NCI-H128 (cell line): ENCODE results near the gene PLAC8.
"Not testable (repeated sequence)": the region's sequence is repeated elsewhere in the genome, so short reads cannot be mapped to it uniquely, and the experiment has no call there.

Experiments
- DNase-seq: peaks from one replicate; lab custom pipeline; 2025; ENCODE audit not compliant: unreplicated experiment; lab: John Stamatoyannopoulos, UW

Gene PLAC8, protein sequence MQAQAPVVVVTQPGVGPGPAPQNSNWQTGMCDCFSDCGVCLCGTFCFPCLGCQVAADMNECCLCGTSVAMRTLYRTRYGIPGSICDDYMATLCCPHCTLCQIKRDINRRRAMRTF

DNA sequence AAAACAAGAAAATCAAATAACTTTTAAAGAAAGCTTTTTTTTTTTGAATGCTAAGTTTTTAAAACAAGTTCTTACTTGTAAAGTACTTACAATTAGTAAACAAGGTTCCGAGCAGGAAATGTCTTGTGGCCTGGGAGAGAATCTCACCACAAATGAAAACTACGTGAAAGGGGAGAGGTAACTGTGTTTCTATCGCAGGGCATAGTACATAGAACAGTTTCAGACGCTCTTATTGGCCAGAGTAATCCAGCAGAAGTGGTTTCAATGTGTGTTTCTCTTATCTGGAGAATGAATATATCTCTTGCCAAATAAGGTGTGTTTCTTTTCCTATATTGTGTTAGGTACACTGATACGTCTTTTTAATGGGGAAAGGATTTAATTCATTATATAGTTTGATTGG lies at the start of gene PLAC8:
TSS of gene PLAC8 (minus strand) at position 154 of the 400 bp plus-strand sequence. CDS start 6,808 bp downstream, outside the sequence.
- DNase-seq, result no peak

DNA sequence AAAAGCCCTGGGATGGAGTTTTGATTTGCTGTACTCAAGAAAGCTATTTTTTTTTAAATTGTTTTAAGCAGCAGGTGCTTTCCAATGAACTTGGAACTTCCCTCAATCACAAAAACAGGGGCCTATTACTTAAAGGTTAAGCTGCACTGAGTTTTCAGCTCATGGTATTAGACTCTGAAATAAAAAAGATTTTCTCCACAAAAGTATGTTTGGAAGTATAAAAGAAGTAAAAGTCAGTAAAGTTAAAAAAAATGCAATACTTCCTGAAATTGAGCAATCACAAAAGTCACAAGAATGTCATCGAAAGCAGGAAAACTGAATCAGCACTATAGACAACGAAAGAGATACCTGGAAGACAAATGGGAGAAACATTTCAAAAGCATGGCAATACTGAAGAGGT lies 38.9 kb upstream of the PLAC8 start:
- DNase-seq, result no peak

GRCh38 chr4:83152746-83153145 lies 38.2 kb upstream of the PLAC8 start:
- no peak for DNase-seq

DNA sequence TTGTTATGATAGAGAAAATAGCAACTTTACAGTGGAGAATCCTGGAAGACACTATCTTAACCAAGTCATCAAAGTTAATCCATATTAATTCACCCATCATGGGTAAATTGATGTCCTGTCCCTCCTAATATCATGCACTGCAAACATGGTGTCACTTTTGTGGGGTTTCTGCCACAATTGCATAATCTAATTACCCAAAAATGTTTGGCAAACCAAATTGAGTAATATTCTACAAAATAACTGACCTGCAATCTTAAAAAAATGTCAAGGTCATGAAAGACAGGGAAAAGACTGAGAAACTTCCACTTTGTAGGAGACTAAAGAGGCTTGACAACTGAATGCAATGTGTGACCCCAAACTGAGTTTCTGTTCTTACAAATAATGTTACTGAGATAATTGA lies 37.1 kb upstream of the PLAC8 start:
- DNase-seq, result no peak

DNA sequence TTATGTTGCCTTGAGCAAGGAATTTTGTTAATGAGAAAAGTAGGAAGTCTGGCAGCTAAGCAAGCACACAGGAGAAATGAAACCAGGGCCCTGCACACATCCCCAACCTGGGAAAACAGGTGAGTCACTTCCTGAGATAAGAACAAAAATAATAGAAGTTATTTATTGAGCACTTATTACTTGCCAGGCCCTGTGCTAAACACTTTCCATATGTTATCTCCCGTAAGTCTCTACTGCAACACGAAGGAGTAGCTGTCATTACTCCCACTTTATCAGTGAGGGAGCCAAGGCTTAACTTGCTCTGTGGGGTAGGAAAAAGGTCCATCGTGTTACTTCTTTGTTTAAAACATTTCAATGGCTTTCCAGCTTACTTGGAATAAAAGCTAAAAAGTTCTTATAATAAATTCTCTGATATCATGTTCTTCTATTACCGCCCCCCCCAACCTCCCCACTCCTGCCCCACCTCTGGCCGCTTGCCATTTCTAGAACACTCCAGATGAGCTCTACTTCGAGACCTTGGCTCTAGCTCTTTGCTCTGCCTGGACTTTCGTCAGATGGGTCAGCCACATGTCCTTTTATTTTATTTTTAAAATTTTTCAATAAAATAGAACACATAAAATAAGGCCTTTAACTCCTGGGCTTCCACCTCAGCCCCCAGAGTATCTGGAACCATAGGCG lies 36.3 kb upstream of the PLAC8 start:
- DNase-seq, result no peak

GRCh38 chr4:83149865-83150652 lies 35.5 kb upstream of the PLAC8 start:
- DNase-seq, result no peak

GRCh38 chr4:83146841-83147240 lies 32.3 kb upstream of the PLAC8 start:
- DNase-seq, result no peak

- not testable (repeated sequence) for DNase-seq
These were observed 31.2 kb upstream of the PLAC8 start for GRCh38 chr4:83145776-83146175.

GRCh38 chr4:83139514-83140156 lies 25.1 kb upstream of the PLAC8 start:
- DNase-seq, result no peak

GRCh38 chr4:83138946-83139345 lies 24.4 kb upstream of the PLAC8 start:
- no peak for DNase-seq

DNA sequence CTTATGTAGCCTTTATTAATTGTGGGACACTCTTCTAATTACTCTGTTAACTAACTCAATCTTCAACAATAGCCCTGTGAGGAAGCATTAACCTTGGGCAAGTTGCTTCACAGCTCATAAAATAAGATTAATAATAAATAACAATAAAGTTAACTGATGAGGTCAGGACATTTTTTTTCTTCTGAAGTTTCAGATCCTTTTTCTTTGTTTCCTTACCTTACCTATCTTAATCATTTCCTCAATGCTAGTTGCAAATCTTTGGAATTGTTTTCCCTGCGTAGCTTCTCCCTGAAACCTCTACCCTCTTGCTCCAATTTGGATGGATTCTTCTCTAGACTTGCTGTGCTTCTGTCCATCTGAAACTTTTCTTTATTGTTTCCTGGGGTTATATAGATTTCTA lies 17.5 kb upstream of the PLAC8 start:
- DNase-seq, result no peak

- DNase-seq, result no peak
These were observed 14.7 kb upstream of the PLAC8 start for GRCh38 chr4:83129264-83129663.

- no peak for DNase-seq
These were observed 13.9 kb upstream of the PLAC8 start for GRCh38 chr4:83128240-83128929.

DNA sequence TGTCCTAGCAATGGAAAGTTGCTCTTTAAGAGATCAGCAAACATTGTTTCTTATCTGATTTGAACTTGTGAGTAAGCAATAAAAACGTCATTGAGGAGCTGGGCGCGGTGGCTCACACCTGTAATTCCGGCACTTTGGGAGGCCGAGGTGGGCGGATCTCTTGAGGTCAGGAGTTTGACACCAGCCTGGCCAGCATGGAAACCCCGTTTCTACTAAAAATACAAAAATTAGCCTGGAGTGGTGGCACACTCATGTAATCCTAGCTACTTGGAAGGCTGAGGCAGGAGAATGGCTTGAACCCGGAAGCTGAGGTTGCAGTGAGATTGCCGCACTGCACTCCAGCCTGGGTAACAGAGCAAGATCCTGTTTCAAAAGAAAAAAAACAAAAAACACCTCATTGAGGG lies 11.2 kb upstream of the PLAC8 start:
- DNase-seq, result no peak

DNA sequence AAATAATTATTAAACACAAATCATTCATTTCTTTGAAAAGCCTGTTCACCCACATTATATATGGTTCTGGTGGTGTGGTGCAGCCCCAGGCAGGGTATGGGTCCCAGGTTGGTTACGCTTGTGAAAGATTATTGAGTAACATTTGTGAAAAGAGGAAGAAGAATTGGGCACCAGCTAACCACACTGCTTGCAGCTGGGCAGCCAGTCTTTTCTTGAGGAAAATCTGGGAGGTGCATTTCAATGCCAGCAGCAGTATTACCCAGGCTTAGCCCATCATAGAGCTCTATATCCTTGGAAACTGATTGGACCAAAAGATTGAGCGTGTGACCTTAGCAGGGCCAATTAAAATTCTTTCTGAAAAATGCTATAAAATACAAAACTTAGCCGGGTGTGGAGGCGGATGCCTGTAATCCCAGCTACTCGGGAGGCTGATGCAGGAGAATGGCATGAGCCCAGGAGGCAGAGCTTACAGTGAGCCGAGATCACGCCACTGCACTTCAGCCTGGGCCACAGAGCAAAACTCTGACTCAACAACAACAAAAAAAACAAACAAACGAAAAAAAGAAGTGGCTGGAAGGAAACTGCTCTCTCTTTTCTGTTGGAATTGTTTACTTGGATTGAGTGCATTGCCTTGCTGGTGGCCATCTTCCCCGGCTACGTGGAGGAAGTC lies 9.7 kb upstream of the PLAC8 start:
- DNase-seq, result no peak

DNA sequence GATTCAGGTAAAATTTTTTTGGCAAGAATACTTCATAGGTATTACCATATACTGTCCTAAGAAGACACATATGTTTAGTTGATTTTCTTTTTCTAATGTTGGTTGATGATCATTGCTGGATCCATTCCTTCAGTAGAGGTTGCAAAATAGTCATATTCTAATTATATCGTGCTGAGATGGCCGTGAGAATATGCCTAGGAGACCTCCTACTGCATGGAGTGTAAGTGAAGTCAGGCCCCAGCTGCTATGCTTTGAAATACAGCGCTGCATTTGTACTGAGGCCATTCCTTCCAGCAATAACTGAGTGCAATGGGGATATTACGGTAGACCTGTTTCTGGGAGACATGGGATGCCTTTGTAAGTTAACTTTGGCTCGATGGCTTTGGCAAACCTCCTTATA lies 6.7 kb upstream of the PLAC8 start:
- no peak for DNase-seq

DNA sequence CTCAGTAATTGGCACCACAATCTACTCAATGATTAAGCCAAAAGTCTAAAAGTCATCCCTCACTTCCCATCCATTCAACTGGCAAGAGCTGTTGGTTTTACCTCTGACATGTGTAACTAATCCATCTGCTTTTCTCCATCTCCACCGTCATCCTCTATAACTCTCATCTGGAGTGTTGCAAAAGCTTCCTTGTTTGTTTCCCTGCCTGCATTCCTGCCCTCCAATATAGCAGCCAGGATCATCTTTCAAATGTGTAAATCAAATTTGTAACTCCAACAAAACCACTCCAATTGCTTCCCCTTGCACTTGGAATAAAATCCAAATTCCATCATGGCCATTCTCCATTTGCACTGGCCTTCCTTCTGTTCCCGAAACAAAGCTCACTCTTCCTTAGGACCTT lies 4.3 kb upstream of the PLAC8 start:
- no peak for DNase-seq

DNA sequence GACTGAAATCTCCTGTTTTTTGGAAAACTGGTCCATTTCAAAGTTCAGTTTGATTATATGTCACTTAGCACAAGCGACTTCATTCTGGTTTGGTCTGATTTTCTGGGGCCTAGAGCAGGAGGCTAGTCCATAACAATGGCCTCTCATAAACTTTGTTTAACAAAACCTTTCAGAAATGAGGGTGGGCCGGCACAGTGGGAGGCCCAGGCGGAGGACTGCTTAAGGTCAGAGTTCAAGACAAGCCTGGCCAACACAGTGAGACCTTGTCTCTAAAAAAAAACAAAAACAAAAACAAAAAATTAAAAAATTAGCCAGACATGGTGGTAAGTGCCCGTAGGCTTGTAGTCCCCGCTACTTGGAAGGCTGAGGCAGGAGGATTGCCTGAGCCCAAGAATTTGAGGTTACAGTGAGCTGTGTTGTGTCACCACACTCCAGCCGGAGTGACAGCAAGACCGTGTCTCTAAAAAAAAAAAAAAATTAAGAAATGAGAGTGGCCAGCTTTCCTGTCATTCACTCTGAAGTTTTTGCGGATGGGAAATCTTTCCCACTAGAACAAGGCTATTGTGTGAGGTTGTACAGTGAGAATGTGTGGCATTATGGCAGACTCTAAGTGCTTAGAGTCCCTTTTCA lies 1.2 kb upstream of the PLAC8 start:
- no peak for DNase-seq

DNA sequence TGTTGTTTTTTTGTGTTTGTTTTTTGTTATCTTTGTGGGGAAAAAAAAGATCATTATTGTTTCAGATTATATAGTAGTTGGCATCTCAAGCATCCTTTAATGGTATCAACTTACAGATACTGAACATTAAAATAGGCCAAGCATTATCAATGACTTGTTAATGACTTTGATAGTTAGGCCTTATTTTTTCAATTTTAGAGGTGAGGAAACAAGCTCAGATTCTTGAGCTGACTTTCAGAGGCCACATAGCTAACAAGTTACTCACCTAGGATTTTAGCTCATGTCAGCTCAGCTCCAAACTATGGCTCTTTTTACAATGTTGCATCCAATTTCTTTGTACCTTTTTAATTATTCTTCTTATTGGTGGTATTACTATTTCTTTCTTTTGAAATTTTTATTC lies 471 bp upstream of the PLAC8 start:
- DNase-seq, result no peak

- no peak for DNase-seq
These were observed 1.1 kb downstream of the PLAC8 start for GRCh38 chr4:83113429-83113786.
